Hematopoietic multipotent progenitor cell (in vitro differentiated cells): Measurements from ENCODE around the gene CRYBG3. TPM values are rescaled to one million over a fixed set of nuclear protein-coding genes. Genes with fewer than 3 reads are reported as not detected.
"Not testable (repeated sequence)": the region's sequence is repeated elsewhere in the genome, so short reads cannot be mapped to it uniquely, and the experiment has no call there.

Source experiments
- DNase-seq, 3 donors: peaks; one replicate each; pipeline ENCODE4 v3.0.0-alpha.2; 2011 to 2015; ENCODE audit warnings: low read depth in 2 of 3, low spot score in 2 of 3
- total RNA-seq: library from RNA; depleted of rRNA; stranded (reverse); fragments of >200 nt; gene quantifications from one replicate; pipeline ENCODE4 v1.2.3, GENCODE V29; 2012

The CRYBG3 gene
- total RNA-seq, 1 donor, result 0.54 TPM

DNA sequence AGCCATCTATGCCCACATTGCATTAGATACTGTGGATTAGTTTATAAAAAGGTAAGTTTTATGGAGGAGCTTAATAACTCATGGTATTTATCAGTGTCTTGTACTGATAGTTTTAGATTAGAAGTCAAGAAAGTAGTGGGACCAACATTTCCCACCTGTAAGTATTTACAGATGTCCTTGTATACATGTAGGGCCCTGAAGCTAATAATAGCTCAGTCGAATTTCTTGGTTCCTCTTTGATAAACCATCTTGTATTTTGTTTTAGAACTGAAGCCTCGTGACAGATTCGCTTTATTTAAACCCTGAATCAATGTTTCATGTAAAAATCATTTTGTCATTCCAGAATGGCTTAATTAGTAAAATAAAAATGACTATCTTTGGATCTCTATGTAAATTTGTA lies 73.4 kb downstream of the CRYBG3 start:
- DNase-seq, result no peak

DNA sequence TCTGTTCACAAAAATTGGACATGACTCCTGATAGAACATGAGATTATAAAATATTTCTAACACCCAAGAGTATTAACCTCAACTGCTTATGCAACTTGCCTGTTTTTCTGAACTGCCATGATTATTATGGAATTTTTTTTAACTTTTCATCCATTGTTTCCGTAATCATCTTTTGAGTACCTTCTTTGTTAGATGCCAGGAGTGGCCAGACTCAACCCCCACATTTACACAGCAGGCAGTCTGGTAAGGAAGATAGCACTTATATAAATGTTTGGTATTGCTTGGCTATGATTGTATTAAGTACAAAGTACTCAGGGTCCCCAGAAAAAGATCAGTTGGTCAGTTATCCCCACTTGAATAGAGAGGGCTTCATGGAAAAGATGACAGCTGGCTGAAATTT lies 74.3 kb downstream of the CRYBG3 start:
- no peak for DNase-seq

DNA sequence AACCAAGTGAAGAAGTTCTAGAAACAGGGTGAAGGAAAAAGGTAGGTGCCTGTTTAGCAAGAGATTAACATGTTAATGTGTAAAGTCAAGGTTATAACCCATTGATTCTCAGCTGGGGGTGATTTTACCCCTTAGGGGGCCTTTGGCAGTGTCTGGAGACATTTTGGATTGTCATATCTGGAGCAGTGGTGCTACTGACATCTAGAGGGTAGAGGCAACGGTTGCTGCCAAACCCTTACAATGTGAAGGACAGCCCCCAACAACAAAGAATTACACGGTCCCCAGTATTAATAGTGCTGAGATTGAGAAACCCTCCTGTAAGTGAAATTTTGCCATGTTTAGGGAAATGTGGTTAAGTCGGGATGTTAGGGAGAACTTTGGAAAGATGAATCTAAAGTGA lies 74.7 kb downstream of the CRYBG3 start:
- no peak for DNase-seq

DNA sequence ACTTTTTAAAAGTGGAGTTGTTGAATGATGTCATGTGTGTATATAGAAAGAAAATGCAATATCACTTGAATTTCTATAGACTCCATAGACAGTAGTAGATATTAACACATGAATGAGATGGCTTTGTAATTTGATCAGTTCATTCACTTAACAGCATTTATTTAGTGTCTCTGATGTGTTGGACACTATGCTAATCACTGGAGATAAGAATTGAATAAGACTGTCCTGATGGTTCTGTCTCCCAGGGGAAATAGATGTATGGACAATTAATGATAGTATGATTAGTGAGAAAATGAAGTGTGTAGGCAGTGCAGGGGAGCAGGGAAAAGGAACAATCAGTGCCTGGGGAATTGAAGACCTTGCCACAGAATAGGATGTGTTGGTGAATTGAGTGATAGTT lies 77.5 kb downstream of the CRYBG3 start:
- DNase-seq, result no peak

DNA sequence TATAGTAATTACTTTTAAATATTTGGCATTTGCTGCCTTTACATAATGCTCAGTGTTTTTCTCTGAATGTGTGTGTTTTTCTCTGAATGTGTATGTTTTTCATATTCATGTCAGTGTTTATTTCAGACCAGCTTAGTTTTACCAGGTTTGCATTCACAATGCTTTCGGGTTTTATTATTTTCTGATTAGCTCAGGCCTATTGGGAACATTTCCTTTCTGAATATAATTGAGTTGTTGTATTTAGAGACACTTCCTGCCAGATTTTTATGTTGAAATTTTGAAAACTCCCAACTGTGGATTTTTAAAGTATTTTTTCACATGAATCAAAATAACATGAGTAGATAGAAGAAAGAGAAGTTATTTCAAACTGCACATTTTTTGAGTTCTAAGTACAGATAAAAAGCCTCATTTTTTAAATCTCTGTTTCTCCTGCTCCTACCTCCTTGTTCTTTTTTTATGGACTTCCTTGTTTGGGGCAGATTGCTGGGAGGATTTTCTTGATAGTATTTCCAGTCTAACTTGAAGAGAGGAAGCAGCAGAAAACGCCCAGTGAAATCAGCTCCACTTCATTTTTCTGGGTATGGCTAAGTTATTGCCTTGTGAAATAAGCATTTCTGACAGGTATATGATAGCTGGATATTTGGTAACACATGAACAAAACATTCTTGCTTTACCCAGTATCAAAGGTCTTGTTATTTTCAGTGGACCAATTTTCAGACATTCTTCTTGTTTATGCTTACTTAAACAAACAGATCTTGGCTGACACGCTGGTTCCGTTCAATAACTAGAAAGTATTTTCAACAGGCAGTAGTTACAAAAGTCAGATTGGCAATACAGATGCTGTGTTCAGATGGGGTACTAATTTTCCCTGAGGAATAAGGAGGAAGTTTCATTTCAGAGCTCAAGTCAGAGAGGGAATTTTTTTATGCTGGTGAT lies 79.8 kb downstream of the CRYBG3 start:
- no peak for DNase-seq

DNA sequence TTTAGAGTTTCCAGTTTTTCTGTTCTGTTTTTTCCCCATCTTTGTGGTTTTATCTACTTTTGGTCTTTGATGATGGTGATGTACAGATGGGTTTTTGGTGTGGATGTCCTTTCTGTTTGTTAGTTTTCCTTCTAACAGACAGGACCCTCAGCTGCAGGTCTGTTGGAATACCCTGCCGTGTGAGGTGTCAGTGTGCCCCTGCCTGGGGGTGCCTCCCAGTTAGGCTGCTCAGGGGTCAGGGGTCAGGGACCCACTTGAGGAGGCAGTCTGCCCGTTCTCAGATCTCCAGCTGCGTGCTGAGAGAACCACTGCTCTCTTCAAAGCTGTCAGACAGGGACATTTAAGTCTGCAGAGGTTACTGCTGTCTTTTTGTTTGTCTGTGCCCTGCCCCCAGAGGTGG lies 88.0 kb downstream of the CRYBG3 start:
- DNase-seq, result not testable (repeated sequence)

DNA sequence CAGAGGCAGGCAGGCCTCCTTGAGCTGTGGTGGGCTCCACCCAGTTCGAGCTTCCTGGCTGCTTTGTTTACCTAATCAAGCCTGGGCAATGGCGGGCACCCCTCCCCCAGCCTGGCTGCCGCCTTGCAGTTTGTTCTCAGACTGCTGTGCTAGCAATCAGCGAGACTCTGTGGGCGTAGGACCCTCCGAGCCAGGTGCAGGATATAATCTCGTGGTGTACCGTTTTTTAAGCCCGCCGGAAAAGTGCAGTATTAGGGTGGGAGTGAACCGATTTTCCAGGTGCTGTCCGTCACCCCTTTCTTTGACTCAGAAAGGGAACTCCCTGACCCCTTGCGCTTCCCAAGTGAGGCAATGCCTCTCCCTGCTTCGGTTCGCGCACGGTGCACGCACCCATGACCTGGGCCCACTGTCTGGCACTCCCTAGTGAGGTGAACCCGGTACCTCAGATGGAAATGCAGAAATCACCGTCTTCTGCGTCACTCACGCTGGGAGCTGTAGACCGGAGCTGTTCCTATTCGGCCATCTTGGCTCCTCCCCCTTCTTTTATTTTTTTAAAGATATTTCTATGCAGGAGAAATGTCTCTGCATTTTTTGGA lies 88.5 kb downstream of the CRYBG3 start:
- not testable (repeated sequence) for DNase-seq

DNA sequence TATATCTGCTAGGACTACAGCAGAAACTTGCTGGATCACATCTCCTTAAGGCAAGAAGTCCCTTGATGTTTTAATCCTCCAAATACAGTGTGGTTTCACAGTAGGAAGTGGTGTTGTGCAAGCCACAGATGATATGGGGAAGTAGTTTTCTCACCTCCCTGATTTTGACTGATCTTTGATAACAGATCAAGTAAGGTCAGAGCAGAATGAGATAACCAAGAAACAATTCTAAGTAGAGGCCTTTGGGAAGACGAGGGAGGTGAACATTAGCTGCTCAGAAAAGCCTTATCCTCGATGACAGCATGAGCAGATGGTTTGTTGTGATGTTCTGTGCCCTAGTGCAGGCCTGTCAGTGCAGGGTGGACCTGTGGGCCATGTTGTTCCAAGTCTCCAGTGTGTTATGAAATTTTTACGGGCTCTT lies 89.1 kb downstream of the CRYBG3 start:
- DNase-seq, result peak; percentile 10 to 71 (median 29)

DNA sequence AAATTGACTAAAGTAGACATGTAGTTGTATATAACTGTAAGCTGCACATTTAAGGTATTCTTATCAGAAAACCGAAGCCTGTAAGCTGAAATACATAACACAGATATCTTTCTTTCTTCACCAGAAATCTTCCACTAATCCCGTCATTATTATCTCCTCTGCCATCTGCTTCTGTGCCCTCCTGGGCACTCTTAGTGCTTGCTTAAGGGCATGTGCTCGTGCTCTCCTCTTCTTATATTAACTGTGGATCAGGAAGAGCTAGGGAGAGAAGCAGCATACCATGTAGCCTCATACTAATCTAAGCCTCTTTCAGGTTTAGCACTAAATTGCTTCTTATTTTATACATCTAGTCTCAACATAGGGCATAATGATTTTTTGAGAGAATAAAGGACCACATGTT lies 89.6 kb downstream of the CRYBG3 start:
- no peak for DNase-seq

DNA sequence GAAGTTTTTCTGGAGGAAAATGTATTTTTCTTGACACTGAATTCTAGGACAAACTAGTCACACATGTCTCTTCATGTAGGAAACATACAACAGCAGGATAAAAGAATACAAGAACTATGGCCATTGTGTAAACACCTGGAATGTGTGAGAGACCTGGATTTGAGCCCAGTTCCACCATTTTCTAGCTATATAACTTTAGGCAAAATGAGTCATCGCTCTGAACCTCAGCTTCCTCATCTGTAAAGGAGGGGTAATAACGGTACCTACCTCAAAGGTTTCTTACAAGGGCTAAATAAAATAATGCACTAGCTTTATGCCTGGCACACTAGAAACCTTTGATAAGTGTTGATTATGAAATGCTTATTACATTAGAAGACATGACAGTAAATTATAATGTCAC lies 92.6 kb downstream of the CRYBG3 start:
- DNase-seq, result no peak

DNA sequence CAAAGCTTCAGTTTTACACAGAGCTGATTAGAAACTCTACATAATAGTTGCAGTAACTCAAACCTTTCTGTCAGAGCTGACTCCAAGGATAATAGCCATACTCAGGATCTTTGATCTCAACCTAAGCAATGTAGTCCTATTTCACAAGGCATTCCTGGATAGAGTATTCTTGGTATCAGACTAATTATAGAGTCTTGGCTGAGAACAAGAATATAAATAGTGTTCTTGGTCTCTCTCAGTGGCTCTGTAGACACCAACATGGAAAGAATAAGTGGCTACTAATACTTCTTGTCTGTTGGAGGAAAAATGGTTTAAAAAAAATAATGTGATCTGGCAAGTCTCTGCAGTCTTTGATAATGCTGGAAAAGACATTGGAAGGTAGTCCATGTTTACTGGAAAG lies 94.8 kb downstream of the CRYBG3 start:
- no peak for DNase-seq

DNA sequence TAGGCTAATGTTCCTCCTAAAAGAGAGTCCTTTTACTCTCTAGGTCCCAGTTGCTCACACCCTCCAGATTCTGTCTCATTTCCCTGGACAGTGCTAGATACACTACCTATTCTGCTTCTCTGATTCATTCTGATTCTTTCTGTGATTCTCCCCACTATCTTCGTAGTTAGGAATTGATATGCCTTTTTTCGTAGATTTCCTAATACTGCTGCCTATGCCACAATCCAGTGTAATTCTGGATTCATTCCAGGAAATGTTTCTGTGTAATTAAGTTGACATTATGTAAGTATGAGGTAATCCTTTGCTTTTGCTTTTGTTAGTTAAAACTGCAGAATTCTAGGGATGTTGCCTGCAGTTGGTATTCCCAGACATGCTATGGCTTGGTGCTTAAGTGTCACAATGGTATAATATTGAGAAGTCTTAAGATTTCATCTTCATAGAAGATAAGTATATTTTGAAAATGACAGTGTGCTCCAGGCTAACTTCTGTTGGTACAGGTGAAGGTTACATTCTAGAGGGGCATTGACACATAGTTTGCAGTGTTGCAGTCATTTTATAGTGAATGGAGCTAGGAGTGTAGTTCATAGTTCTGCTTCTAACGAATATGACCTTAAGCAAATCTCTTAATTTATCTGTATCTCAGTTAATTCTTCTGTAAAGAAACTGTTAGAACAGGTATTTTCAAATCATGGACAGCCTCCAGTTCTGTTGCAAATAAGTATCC lies 96.2 kb downstream of the CRYBG3 start:
- no peak for DNase-seq

DNA sequence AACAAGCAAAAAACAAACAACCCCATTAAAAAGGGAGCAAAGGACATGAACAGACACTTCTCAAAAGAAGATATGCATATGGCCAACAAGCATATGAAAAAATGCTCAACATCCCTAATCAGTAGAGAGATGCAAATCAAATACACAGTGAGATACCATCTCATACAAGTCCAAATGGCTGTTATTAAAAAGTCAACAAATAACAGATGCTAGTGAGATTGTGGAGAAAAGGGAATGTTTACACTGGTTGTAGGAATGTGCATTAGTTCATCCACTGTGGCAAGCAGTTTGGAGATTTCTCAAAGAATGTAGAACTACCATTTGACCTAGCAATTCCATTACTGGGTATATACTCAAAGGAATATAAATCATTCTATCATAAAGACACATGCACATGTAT lies 105.9 kb downstream of the CRYBG3 start:
- no peak for DNase-seq

DNA sequence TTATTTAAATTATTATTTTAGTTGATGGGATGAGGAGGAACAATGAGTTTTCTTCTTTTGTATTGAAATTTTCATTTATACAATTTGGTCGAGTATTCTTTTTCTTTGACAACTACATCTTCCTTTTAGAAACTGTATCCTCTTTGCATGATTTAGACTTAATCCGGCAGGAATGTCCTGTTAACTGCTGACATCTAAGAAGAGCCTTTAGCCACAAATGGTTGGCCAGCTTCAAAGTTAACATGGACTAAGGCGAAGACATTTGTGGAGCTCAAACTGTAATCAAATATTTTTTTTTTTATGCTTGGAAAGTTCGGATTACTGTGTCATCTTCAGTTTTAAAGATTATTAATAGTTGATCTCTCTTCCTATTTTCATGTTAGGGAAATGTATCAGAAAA lies 107.2 kb downstream of the CRYBG3 start:
- DNase-seq, result no peak

DNA sequence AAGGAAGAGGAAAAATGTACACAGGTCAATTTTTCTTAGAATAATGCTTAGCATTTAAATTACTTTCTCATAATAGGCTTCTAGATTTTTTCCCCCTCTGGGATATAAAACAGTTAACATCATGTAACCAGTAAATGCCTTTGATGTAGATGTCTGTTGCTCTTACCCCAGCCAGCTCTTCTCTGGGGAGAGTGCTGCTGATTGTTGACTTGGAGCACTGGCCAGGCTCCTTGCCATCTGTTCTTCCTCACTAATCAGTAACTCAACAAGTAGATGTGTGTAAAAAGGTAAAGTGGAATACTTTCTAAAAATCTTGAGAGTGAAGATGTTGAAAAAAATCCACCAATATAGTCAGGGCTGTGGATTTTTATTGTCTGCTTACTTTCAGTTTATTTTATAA lies 108.2 kb downstream of the CRYBG3 start:
- DNase-seq, result no peak

DNA sequence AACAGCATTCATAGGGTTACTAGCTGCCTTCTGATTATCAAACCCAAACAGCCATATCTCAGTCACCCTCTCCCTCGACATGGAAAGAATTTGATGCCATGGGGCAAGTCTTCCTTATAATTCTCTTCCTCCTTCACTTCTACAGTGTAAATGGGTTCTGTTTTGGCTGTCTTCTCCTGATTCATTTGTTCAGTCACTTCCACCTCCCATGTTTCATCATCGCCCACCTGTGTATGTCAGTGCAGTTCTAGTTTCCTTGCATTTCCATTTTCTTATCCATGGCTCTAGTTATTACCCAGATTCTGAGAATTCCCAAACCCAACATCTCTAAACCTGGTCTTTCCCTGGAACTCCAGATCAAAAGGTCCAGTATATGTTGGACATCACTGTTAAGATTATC lies 109.4 kb downstream of the CRYBG3 start:
- DNase-seq, result no peak

DNA sequence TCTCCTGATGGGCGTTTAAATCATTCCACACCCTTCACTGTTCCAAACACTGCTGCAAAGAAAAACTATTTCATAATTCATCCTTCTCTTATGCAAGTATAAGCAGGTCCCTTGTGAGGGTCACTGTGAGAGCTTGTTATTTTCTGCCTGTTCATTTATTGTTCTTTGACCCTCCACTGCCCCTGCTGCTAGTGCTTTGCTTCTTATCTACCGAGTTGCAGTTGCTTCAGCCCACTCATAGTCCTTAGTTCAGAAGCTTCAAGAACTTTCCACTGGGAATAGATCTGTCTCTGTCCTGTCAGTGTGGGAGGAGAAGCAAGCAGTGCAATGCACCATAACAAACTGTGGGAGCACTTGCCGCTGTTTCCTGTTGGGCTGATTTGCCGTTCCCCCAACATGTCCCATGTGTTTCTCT lies 110.6 kb downstream of the CRYBG3 start:
- no peak for DNase-seq

DNA sequence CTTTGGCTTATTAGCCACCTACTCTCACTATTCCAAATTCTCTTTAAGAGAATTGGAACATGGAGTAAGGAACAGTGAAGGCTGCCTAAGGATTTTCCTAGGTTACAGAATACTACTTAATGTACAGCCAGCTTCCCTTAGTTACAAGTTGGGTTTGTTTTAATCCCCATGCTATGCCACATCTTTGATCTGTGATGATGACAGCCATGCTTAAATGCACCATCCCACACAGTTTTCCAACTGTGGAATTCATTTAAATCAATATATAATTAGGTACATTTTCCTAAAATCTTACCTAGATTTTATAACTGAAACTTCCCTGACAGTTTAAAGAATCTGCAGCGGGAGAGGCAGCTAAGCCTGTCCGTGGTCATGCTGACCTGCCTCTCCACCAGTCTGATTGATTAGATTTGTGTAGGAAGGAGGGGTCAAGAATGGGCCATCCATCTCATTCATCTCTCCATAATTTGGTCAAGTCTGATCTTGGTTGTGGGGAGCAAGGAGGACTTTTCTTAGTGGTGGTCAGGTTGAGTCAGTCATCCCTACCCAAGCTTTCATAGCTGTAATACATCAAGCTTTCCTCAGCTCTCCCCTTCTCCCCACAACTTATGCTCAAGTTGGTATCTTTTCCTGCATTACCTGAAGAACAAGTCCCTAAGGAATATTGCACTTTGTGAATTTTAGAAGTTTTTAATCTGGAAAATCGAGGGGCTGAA lies 113.3 kb downstream of the CRYBG3 start:
- DNase-seq, result no peak

DNA sequence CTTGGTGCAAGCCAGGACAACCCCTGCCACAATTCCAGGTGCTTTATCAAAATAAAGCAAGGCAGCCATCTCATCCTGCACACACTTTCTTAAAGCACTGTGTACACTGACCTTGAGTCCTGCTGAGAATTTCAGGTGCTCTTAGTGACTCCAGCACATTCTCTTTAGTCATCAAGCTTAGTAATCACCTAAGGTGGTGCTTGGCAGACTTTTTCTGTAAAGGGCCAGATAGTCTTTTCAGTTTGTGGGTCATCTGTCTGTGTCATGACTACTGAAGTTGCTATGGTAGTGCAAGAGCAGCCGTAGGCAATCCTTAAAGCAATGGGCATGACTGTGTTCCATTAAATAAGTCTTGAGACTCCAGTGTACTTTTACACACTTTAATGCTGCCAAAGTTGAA lies 114.0 kb downstream of the CRYBG3 start:
- DNase-seq, result no peak

DNA sequence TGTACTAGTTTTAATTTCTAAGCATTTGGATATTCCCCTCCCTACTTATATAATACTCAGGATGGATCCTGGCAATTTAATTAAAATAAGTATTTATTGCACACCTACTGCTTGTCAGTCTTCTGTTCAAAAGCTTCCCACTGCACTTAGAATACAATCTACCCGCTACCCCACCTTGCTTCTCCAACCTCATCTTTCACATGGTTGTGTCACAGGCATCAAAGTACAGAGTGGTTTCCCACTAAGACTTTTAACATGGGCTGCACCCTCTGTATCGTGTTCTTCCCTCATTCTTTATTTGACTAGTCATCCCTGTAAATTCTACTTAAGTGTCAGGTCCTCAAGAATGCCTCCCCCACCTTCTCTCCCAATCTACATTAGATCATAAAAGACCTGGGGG lies 115.4 kb downstream of the CRYBG3 start:
- DNase-seq, result no peak

DNA sequence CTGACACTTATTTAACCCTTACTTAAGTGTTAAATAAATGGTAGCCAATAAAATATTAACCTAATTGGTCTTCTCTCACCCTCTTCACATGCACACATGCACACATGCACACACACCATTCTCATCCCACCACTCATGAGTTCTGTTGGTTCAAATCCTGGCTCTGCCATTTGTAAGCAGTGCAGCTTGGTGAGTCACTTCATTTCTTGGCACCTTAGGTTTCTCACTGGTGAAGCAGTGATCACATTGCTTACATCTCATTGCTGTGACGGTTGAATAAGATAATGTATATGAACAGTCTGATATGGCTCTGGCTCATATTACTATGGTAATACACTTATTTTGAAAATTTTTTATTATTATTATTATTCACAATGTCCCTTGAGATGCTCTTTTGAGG lies 116.6 kb downstream of the CRYBG3 start:
- DNase-seq, result no peak
